Measurements from ENCODE around the gene UQCR11. TPM values are rescaled to one million over a fixed set of nuclear protein-coding genes. Genes with fewer than 3 reads are reported as not detected.
A peak's percentile ranks its signal among the peaks of the same experiment; 100 is the strongest.

Gene UQCR11
- total RNA-seq, 6 donors from 2014 or later: 10.5 to 216 (median 67.3) TPM

DNA sequence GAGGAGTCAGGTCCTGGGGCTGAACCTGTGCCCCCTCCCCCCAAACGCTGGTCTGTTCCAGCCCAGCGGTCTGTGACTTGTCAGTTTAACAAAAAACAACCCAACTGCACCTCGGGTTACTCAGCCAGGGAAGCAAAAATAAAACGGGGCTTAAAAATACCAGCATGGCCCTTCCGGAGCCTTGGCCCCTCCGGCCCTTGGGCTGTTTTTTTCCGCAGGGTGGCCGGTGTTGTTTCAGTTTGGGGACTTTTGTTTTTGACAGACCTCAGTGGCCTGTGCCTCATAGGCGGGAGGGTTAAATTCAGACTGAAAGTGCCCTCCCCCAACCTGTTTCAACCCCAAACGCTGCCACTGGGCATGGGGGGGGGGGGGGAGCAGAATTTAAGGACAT, 43.2 kb upstream of the UQCR11 start:
- H3K27me3 ChIP-seq: no peaks in the 10 kb centered on the region
- peaks cover 0 to 48% (median 23%) of the 10 kb centered on the region in 4 donors for H3K36me3 ChIP-seq
- no peak for ATAC-seq (ENCODE audit: low FRiP score in 2 of 2)
- TF ChIP-seq, protein P1, sequence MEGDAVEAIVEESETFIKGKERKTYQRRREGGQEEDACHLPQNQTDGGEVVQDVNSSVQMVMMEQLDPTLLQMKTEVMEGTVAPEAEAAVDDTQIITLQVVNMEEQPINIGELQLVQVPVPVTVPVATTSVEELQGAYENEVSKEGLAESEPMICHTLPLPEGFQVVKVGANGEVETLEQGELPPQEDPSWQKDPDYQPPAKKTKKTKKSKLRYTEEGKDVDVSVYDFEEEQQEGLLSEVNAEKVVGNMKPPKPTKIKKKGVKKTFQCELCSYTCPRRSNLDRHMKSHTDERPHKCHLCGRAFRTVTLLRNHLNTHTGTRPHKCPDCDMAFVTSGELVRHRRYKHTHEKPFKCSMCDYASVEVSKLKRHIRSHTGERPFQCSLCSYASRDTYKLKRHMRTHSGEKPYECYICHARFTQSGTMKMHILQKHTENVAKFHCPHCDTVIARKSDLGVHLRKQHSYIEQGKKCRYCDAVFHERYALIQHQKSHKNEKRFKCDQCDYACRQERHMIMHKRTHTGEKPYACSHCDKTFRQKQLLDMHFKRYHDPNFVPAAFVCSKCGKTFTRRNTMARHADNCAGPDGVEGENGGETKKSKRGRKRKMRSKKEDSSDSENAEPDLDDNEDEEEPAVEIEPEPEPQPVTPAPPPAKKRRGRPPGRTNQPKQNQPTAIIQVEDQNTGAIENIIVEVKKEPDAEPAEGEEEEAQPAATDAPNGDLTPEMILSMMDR (IDR thresholded peaks at IDR 0.05): no peak
- TF ChIP-seq POLR2A (IDR thresholded peaks at IDR 0.05) (no peak), POLR2AphosphoS5 (IDR thresholded peaks at IDR 0.05) (no peak), EP300 (IDR thresholded peaks at IDR 0.05) (no peak)
- WGBS, 2 donors: 78 to 83% methylated on average over 10 of the region's 10 CpGs
- H3K4me3 ChIP-seq: no peak overlapping the region
- peaks cover 11 to 23% (median 14%) of the 10 kb centered on the region in 4 donors for H3K4me1 ChIP-seq
- no peaks in the 10 kb centered on the region for H3K9me3 ChIP-seq
- DNase-seq: no peak
- H3K27ac ChIP-seq: no peak overlapping the region

DNA sequence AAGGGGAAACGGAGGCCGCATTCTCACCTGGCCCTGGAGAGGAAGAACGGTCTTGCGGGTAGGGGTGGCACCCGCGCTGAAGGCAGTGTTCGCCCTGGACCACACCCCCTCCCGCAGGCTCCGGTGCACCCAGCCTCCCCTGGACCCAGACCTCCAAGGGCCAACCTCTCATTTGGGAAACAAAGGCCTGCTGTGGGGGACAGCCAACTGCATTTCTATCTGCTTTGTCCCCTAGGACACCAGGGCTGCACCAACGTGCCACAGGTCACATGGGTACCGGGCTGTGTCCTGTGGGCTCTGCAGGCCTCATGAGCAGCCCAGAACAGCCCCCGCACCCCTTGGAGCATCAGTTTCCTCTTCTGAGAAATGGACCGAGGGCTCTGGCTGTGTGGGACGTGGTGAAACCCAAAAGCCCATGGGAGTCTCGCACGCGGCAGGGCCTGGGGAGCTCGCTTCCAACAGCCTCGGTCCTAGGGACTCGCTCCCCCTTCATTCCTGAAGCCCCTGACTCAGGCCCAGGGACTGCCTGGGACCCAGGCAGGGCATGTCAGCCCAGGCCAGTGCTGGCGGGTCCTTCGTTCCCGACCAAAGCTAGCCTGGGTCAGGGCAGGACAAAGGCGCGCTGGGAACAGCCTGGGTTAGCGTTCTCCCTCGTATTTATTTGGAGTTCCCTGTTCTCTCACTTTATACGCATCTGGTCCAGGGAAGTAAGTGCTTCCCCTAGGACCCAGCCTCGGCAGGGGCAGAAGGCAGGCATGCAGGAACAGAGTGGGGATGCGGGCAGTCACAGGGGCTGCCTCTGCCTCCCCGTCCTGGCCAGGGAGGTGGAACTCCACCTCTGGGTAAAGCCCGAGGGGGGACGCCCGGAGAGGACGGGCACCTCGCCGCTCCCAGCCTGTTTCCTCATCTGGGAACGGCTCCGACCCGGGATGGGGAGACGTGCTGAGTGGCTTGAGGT, 42.5 kb upstream of the UQCR11 start:
- Histone ChIP-seq H3K4me3 (no peak overlapping the region), H3K9me3 (no peaks in the 10 kb centered on the region), H3K4me1 (peaks cover 11 to 18% (median 12%) of the 10 kb centered on the region in 4 donors), H3K27me3 (no peaks in the 10 kb centered on the region), H3K27ac (no peak overlapping the region), H3K36me3 (peaks cover 0 to 48% (median 25%) of the 10 kb centered on the region in 4 donors)
- DNase-seq (no peak), ATAC-seq (ENCODE audit: low FRiP score in 2 of 2) (no peak)
- TF ChIP-seq POLR2A (IDR thresholded peaks at IDR 0.05): no peak
- TF ChIP-seq, protein P1 (IDR thresholded peaks at IDR 0.05): no peak
- TF ChIP-seq EP300 (IDR thresholded peaks at IDR 0.05): no peak
- TF ChIP-seq POLR2AphosphoS5 (IDR thresholded peaks at IDR 0.05): no peak
- 94% methylated on average over 17 to 41 of the region's 41 CpGs for WGBS, 2 donors

DNA sequence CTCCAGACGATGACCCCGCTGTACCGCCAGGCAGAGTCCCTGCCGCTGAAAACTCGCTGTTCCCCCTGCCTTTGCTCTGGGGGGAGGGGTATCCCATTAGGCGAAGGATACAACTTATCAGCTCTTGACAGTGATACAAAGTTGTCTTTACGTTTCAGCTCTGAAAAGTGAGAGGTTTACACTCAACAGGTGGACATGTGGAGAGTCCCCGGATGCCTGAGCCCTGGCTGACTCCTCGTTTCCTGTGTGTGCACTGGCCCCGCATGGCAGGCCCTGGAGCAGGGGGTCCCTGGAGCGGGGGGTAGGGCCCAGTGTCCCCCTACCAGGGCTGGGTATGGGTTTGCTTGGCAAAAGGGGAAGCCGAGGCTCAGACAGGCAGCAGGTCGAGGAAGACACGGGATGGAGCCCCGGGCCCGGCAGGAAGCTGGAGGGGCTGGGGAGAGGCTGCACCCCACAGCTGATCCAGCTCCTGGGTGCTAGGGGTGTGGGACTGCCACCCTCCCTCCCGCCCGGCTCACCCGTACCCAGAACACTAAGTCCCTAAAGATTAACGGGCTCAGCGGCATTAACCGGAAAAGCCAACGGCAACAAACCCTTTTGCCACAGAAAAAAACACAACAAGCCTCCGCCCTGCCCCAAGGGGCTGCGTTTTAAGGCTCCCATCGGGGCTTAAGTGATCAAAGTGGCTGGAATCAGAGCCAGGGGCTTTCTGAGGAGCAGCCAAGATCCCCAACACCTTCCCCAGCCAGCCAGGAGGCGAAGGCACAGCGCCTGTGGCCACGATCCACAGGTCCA, 41.6 kb upstream of the UQCR11 start:
- H3K4me1 ChIP-seq: peaks cover 11 to 18% (median 12%) of the 10 kb centered on the region in 4 donors
- TF ChIP-seq EP300 (IDR thresholded peaks at IDR 0.05) (no peak), POLR2AphosphoS5 (IDR thresholded peaks at IDR 0.05) (no peak), POLR2A (IDR thresholded peaks at IDR 0.05) (no peak)
- TF ChIP-seq, protein P1 (IDR thresholded peaks at IDR 0.05): no peak
- H3K4me3 ChIP-seq: no peak overlapping the region
- WGBS, 2 donors: 77 to 91% methylated on average over 16 to 29 of the region's 29 CpGs
- DNase-seq (peak in 1 of 2 donors; percentile 60), ATAC-seq (ENCODE audit: low FRiP score in 2 of 2) (no peak)
- H3K27me3 ChIP-seq: no peaks in the 10 kb centered on the region
- no peaks in the 10 kb centered on the region for H3K9me3 ChIP-seq
- no peak overlapping the region for H3K27ac ChIP-seq
- H3K36me3 ChIP-seq: peaks cover 0 to 56% (median 28%) of the 10 kb centered on the region in 4 donors

DNA sequence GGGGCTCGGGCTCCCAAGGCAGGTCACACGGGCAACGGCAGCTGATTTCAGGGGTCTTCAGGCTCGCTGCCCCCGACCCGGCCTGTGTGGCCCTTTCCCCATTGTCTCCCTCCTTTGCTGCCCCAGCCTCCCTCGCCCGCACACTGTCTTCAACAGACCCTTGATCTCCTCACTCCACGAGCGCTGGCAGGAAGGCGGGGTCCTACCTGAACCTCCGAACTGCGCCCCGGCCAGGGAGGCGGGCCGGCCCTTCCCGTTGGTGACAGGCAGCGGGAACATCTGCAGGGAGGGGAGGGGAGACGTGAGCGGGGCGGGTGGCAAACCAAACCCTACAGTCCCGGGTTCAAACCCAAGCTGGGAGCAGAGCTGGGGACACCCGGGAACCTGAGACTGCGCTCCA, 40.9 kb upstream of the UQCR11 start:
- TF ChIP-seq, protein P1 (IDR thresholded peaks at IDR 0.05): no peak
- no peaks in the 10 kb centered on the region for H3K27me3 ChIP-seq
- DNase-seq (peak in 1 of 2 donors; percentile 76), ATAC-seq (ENCODE audit: low FRiP score in 2 of 2) (no peak)
- WGBS, 2 donors: 95 to 97% methylated on average over 19 to 21 of the region's 24 CpGs
- no peak overlapping the region for H3K4me3 ChIP-seq
- peaks cover 9 to 14% (median 10%) of the 10 kb centered on the region in 4 donors for H3K4me1 ChIP-seq
- no peak overlapping the region for H3K27ac ChIP-seq
- H3K9me3 ChIP-seq: no peaks in the 10 kb centered on the region
- peaks cover 0 to 58% (median 30%) of the 10 kb centered on the region in 4 donors for H3K36me3 ChIP-seq

Data from upper lobe of left lung (tissue), 6 donors.